ENCODE results near the gene COPZ1. TPM values are rescaled to one million over a fixed set of nuclear protein-coding genes. Genes with fewer than 3 reads are reported as not detected.

COPZ1 gene
- total RNA-seq, 1 donor: 104 TPM

GRCh38 chr12:54355104-54355815 lies 30.3 kb downstream of the COPZ1 start:
- H3K9me3 ChIP-seq (ENCODE audit: low read depth, low read length): no peaks in the 10 kb centered on the region
- peaks cover 38% of the 10 kb centered on the region for H3K4me1 ChIP-seq (ENCODE audit: insufficient read depth, low read length)
- no peak overlapping the region for H3K4me3 ChIP-seq (ENCODE audit: insufficient read depth, low read length)
- no peak for DNase-seq (ENCODE audit: insufficient read length, low spot score, missing footprints)
- no peaks in the 10 kb centered on the region for H3K79me2 ChIP-seq (ENCODE audit: insufficient read depth, low read length)
- TF ChIP-seq CTCF (IDR thresholded peaks at IDR 0.05; ENCODE audit: extremely low read depth, low read depth, low read length): no peak
- H4K20me1 ChIP-seq (ENCODE audit: insufficient read depth, low read length): no peaks in the 10 kb centered on the region
- H3K27me3 ChIP-seq (ENCODE audit: insufficient read depth, low read length): no peaks in the 10 kb centered on the region
- H3K36me3 ChIP-seq (ENCODE audit: insufficient read depth, low read length): peaks cover 16% of the 10 kb centered on the region
- H3K4me2 ChIP-seq (ENCODE audit: insufficient read depth, low read length): no peak overlapping the region
- no peak overlapping the region for H2AFZ ChIP-seq (ENCODE audit: low read length)
- H3K27ac ChIP-seq (ENCODE audit: low read depth, low read length): no peak overlapping the region

- Histone ChIP-seq H3K27ac (ENCODE audit: low read depth, low read length) (no peak overlapping the region), H3K4me3 (ENCODE audit: insufficient read depth, low read length) (no peak overlapping the region), H3K9me3 (ENCODE audit: low read depth, low read length) (no peaks in the 10 kb centered on the region), H2AFZ (ENCODE audit: low read length) (no peak overlapping the region), H3K79me2 (ENCODE audit: insufficient read depth, low read length) (no peaks in the 10 kb centered on the region), H3K27me3 (ENCODE audit: insufficient read depth, low read length) (no peaks in the 10 kb centered on the region), H4K20me1 (ENCODE audit: insufficient read depth, low read length) (no peaks in the 10 kb centered on the region), H3K36me3 (ENCODE audit: insufficient read depth, low read length) (peaks cover 6% of the 10 kb centered on the region), H3K4me2 (ENCODE audit: insufficient read depth, low read length) (no peak overlapping the region), H3K4me1 (ENCODE audit: insufficient read depth, low read length) (peaks cover 44% of the 10 kb centered on the region)
- no peak for TF ChIP-seq CTCF (IDR thresholded peaks at IDR 0.05; ENCODE audit: extremely low read depth, low read depth, low read length)
- no peak for DNase-seq (ENCODE audit: insufficient read length, low spot score, missing footprints)
These were observed 31.3 kb downstream of the COPZ1 start for GRCh38 chr12:54356228-54356627.

GRCh38 chr12:54356951-54357356 lies 32.0 kb downstream of the COPZ1 start:
- Histone ChIP-seq H3K27me3 (ENCODE audit: insufficient read depth, low read length) (no peaks in the 10 kb centered on the region), H3K4me3 (ENCODE audit: insufficient read depth, low read length) (no peak overlapping the region), H3K9me3 (ENCODE audit: low read depth, low read length) (no peaks in the 10 kb centered on the region), H3K27ac (ENCODE audit: low read depth, low read length) (no peak overlapping the region), H3K36me3 (ENCODE audit: insufficient read depth, low read length) (no peaks in the 10 kb centered on the region), H3K4me1 (ENCODE audit: insufficient read depth, low read length) (peaks cover 39% of the 10 kb centered on the region), H4K20me1 (ENCODE audit: insufficient read depth, low read length) (no peaks in the 10 kb centered on the region), H3K79me2 (ENCODE audit: insufficient read depth, low read length) (no peaks in the 10 kb centered on the region), H2AFZ (ENCODE audit: low read length) (no peak overlapping the region), H3K4me2 (ENCODE audit: insufficient read depth, low read length) (no peak overlapping the region)
- no peak for TF ChIP-seq CTCF (IDR thresholded peaks at IDR 0.05; ENCODE audit: extremely low read depth, low read depth, low read length)
- peak; percentile 8 for DNase-seq (ENCODE audit: insufficient read length, low spot score, missing footprints)

- H4K20me1 ChIP-seq (ENCODE audit: insufficient read depth, low read length): no peaks in the 10 kb centered on the region
- H3K27ac ChIP-seq (ENCODE audit: low read depth, low read length): no peak overlapping the region
- H3K36me3 ChIP-seq (ENCODE audit: insufficient read depth, low read length): no peaks in the 10 kb centered on the region
- no peaks in the 10 kb centered on the region for H3K9me3 ChIP-seq (ENCODE audit: low read depth, low read length)
- H2AFZ ChIP-seq (ENCODE audit: low read length): no peak overlapping the region
- H3K4me3 ChIP-seq (ENCODE audit: insufficient read depth, low read length): peak overlapping the region; percentile 88
- no peaks in the 10 kb centered on the region for H3K79me2 ChIP-seq (ENCODE audit: insufficient read depth, low read length)
- no peak for TF ChIP-seq CTCF (IDR thresholded peaks at IDR 0.05; ENCODE audit: extremely low read depth, low read depth, low read length)
- peak; percentile 29 for DNase-seq (ENCODE audit: insufficient read length, low spot score, missing footprints)
- peak overlapping the region; percentile 90 for H3K4me2 ChIP-seq (ENCODE audit: insufficient read depth, low read length)
- H3K27me3 ChIP-seq (ENCODE audit: insufficient read depth, low read length): no peaks in the 10 kb centered on the region
- H3K4me1 ChIP-seq (ENCODE audit: insufficient read depth, low read length): peaks cover 32% of the 10 kb centered on the region
These were observed 32.7 kb downstream of the COPZ1 start for GRCh38 chr12:54357506-54358190.

Data from osteoblast (primary cell).